GM19193 (cell line): ENCODE data around the gene NRP2.

Experiments
- POLR2A ChIP-seq: IDR thresholded peaks from 4 replicates; pipeline ENCODE4 v1.6.1; 2011; ENCODE audit not compliant: insufficient read depth, insufficient read length; ENCODE audit errors: extremely low read depth

NRP2 gene

GRCh38 chr2:205721057-205721449, 38.8 kb downstream of the NRP2 start:
- TF ChIP-seq POLR2A, result no peak

GRCh38 chr2:205722283-205722918, 40.1 kb downstream of the NRP2 start:
- no peak for TF ChIP-seq POLR2A

GRCh38 chr2:205723179-205723578, 40.9 kb downstream of the NRP2 start:
- no peak for TF ChIP-seq POLR2A

GRCh38 chr2:205725059-205725458, 42.8 kb downstream of the NRP2 start:
- TF ChIP-seq POLR2A, result no peak

- TF ChIP-seq POLR2A, result no peak
These were observed 44.2 kb downstream of the NRP2 start for GRCh38 chr2:205726506-205726905.

- no peak for TF ChIP-seq POLR2A
These were observed 44.9 kb downstream of the NRP2 start for GRCh38 chr2:205727174-205727573.

- TF ChIP-seq POLR2A, result no peak
These were observed 46.1 kb downstream of the NRP2 start for GRCh38 chr2:205728366-205728765.

GRCh38 chr2:205730191-205730590, 47.9 kb downstream of the NRP2 start:
- TF ChIP-seq POLR2A, result no peak

GRCh38 chr2:205730701-205731582, 48.6 kb downstream of the NRP2 start:
- TF ChIP-seq POLR2A, result no peak

- no peak for TF ChIP-seq POLR2A
These were observed 49.3 kb downstream of the NRP2 start for GRCh38 chr2:205731583-205731981.

- no peak for TF ChIP-seq POLR2A
These were observed 50.0 kb downstream of the NRP2 start for GRCh38 chr2:205732314-205732713.

- TF ChIP-seq POLR2A, result no peak
These were observed 50.8 kb downstream of the NRP2 start for GRCh38 chr2:205733082-205733481.

- no peak for TF ChIP-seq POLR2A
These were observed 51.3 kb downstream of the NRP2 start for GRCh38 chr2:205733648-205734047.

GRCh38 chr2:205734436-205735037, 52.2 kb downstream of the NRP2 start:
- no peak for TF ChIP-seq POLR2A

GRCh38 chr2:205738117-205738968, 56.0 kb downstream of the NRP2 start:
- no peak for TF ChIP-seq POLR2A
